ENCODE results near the gene JTB. TPM values are rescaled to one million over a fixed set of nuclear protein-coding genes. Genes with fewer than 3 reads are reported as not detected.
A peak's percentile ranks its signal among the peaks of the same experiment; 100 is the strongest.
"Not testable (repeated sequence)": the region's sequence is repeated elsewhere in the genome, so short reads cannot be mapped to it uniquely, and the experiment has no call there.

JTB gene
- total RNA-seq, result 100 to 1,000 TPM; 145 to 213 (median 182) TPM

DNA sequence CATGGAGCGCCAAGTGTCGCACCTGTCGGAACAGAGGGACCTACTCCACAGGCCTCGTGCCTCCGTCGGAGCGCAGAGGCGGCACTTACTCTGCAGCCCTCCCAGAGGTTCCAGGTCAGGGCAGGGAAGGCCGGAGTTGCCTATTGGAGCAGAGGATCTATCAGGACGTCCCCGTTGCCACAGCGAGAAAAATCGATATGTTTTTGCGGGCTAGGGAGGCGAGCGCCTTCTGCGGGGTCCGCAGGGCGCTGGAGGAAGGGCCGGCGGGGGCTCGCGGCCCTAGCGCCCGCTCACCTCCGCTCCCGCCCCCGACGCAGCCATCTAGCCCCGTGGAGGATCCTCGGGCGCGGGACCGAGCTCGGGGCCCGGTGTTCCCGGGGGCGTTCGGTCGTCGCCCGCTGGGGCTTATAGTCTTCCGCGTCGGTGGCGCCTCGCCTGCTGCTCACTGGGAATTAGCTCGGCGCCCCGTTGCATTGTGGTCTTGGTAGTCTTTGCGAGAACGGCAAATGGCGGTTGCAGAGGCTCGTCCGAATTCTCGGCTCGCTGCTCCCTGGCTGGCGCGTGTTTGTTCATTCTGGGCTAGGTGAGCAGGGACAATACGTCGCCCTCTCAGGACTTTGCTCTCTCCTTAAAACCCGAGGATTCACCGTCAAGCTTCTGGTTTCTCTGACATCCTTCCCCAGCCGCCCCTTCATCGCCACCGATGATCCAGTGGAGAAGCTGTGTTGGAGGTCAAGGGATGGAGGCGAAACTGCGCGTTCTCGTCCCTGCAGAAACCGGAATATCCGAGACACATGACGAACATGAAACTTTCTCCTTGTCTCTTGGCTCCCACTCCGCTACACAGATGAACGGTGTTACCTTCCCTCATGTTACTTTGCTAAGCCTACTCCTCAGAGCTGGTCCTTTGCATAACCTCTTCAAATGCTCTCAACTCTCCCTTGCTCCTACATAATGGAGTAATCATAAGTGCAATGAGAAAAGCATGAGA is at the start of gene JTB:
JTB (minus strand) TSS at position 425 of the 991 bp plus-strand sequence; CDS start at position 3, 422 bp downstream.
- no peaks in the 10 kb centered on the region for H3K27me3 ChIP-seq
- peak within 1 kb of the TSS; percentile 93 for H3K27ac ChIP-seq
- no peaks in the 10 kb centered on the region for H3K9me3 ChIP-seq
- TF ChIP-seq EP300 (IDR thresholded peaks at IDR 0.05) (no peak), POLR2A (IDR thresholded peaks at IDR 0.05) (peak in 1 of 2 donors; percentile 91), POLR2AphosphoS5 (IDR thresholded peaks at IDR 0.05) (peak in 2 of 3 donors; percentile 30 to 69)
- WGBS, result 0% methylated on average over 14 of the region's 75 CpGs
- peak within 1 kb of the TSS; percentile 75 for H3K4me3 ChIP-seq
- peaks cover 45% of the 10 kb centered on the region for H3K36me3 ChIP-seq
- peaks cover 21% of the 10 kb centered on the region for H3K4me1 ChIP-seq
- peak; percentile 92 to 97 for DNase-seq (ENCODE audit: low spot score in 2 of 2)

DNA sequence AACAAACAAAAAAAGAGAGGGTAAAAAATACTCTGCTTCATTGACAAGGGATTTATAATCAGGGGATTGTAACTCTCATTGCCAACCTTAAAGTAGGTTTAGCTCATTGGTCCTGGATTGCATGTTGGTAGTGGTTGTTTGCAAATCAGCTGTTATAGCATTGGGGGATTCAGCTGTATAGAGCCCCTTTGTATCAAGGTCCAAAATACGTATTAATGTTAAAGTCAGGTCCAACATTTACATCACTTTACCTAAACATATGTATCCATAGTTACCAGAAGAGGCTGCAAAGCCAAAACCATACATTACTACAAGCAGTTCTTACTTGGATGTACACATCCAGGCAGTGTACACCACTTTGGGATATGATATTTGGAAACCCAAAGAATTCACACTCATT is 42.5 kb upstream of the JTB start:
- H3K27ac ChIP-seq, result no peak overlapping the region
- no peaks in the 10 kb centered on the region for H3K4me1 ChIP-seq
- no peak for DNase-seq (ENCODE audit: low spot score in 2 of 2)
- H3K9me3 ChIP-seq, result no peaks in the 10 kb centered on the region
- WGBS, result 95% methylated on average over 1 of the region's 1 CpG
- H3K36me3 ChIP-seq, result no peaks in the 10 kb centered on the region
- H3K4me3 ChIP-seq, result no peak overlapping the region
- no peak for TF ChIP-seq EP300 (IDR thresholded peaks at IDR 0.05)
- no peak for TF ChIP-seq POLR2AphosphoS5 (IDR thresholded peaks at IDR 0.05)
- TF ChIP-seq POLR2A (IDR thresholded peaks at IDR 0.05), result no peak
- H3K27me3 ChIP-seq, result no peaks in the 10 kb centered on the region

GRCh38 chr1:154019269-154019668 is 41.8 kb upstream of the JTB start:
- no peak for TF ChIP-seq POLR2AphosphoS5 (IDR thresholded peaks at IDR 0.05)
- TF ChIP-seq EP300 (IDR thresholded peaks at IDR 0.05), result no peak
- TF ChIP-seq POLR2A (IDR thresholded peaks at IDR 0.05), result no peak
- TF ChIP-seq, protein P1, sequence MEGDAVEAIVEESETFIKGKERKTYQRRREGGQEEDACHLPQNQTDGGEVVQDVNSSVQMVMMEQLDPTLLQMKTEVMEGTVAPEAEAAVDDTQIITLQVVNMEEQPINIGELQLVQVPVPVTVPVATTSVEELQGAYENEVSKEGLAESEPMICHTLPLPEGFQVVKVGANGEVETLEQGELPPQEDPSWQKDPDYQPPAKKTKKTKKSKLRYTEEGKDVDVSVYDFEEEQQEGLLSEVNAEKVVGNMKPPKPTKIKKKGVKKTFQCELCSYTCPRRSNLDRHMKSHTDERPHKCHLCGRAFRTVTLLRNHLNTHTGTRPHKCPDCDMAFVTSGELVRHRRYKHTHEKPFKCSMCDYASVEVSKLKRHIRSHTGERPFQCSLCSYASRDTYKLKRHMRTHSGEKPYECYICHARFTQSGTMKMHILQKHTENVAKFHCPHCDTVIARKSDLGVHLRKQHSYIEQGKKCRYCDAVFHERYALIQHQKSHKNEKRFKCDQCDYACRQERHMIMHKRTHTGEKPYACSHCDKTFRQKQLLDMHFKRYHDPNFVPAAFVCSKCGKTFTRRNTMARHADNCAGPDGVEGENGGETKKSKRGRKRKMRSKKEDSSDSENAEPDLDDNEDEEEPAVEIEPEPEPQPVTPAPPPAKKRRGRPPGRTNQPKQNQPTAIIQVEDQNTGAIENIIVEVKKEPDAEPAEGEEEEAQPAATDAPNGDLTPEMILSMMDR (IDR thresholded peaks at IDR 0.05), result no peak
- H3K4me3 ChIP-seq, result no peak overlapping the region
- H3K9me3 ChIP-seq, result no peaks in the 10 kb centered on the region
- no peaks in the 10 kb centered on the region for H3K27me3 ChIP-seq
- H3K27ac ChIP-seq, result no peak overlapping the region
- no peaks in the 10 kb centered on the region for H3K36me3 ChIP-seq
- 79% methylated on average over 4 of the region's 4 CpGs for WGBS
- H3K4me1 ChIP-seq, result no peaks in the 10 kb centered on the region
- no peak for DNase-seq (ENCODE audit: low spot score in 2 of 2)

DNA sequence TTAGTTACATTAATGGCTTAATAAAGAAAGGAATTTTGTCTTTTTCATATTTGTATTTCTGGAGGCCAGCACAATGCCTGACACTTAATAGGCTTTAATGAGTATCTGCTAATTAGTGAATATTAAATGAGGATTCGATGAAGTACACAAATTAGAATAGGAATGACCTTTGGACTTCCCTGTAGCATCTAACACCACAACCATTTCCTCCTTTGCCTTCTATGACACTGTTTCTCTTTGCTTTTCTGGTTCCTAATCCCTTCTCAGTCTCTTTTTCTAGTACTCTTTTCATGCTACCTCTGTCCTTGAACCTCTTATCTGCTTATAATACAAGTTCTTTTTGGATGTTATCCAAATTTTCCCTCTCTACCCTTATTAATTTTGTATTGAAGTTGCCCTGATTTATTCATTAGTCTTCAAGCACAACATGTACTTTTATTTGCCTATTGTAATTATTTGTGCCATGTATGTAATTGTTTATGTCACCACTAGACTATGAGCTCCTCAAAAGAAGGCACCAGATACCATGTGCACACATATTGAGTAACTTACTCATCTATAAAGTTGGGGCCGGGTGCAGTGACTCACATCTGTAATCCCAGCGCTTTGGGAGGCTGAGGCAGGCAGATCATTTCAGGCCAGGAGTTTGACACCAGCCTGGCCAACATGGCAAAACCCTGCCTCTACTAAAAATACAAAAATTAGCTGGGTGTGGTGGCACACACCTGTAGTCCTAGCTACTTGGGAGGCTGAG is 36.9 kb upstream of the JTB start:
- DNase-seq (ENCODE audit: low spot score in 2 of 2), result no peak
- whole genome bisulfite sequencing, result 82% methylated on average over 3 of the region's 3 CpGs
- TF ChIP-seq, protein P1 (IDR thresholded peaks at IDR 0.05), result no peak
- TF ChIP-seq EP300 (IDR thresholded peaks at IDR 0.05) (no peak), POLR2A (IDR thresholded peaks at IDR 0.05) (no peak), POLR2AphosphoS5 (IDR thresholded peaks at IDR 0.05) (no peak)
- H3K27ac ChIP-seq, result no peak overlapping the region
- H3K27me3 ChIP-seq, result no peaks in the 10 kb centered on the region
- no peak overlapping the region for H3K4me3 ChIP-seq
- no peaks in the 10 kb centered on the region for H3K36me3 ChIP-seq
- no peaks in the 10 kb centered on the region for H3K4me1 ChIP-seq
- no peaks in the 10 kb centered on the region for H3K9me3 ChIP-seq

DNA sequence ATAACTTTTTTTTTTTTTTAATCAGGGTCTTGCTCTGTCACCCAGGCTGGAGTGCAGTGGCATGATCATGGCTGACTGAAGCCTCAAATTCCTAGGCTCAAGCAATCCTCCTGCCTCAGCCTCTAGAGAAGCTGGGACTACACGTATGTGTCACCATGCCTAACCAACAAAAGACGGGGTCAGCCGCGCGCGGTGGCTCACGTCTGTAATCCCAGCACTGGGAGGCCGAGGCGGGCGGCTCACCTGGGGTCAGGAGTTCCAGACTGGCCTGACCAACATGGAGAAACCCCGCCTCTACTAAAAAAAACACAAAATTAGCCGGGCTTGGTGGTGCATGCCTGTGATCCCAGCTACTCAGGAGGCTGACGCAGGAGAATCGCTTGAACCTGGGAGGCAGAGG is 35.1 kb upstream of the JTB start:
- not testable (repeated sequence) for H3K9me3 ChIP-seq; H3K27ac ChIP-seq; DNase-seq (ENCODE audit: low spot score in 2 of 2); H3K4me3 ChIP-seq; H3K27me3 ChIP-seq; H3K36me3 ChIP-seq; H3K4me1 ChIP-seq
- WGBS, result 95% methylated on average over 14 of the region's 14 CpGs

GRCh38 chr1:154012129-154012528 is 34.7 kb upstream of the JTB start:
- Histone ChIP-seq H3K27me3 (no peaks in the 10 kb centered on the region), H3K4me3 (no peak overlapping the region), H3K27ac (no peak overlapping the region), H3K36me3 (no peaks in the 10 kb centered on the region), H3K4me1 (no peaks in the 10 kb centered on the region), H3K9me3 (no peaks in the 10 kb centered on the region)
- WGBS, result 63% methylated on average over 1 of the region's 1 CpG
- DNase-seq (ENCODE audit: low spot score in 2 of 2), result no peak
- TF ChIP-seq EP300 (IDR thresholded peaks at IDR 0.05) (no peak), POLR2A (IDR thresholded peaks at IDR 0.05) (no peak), POLR2AphosphoS5 (IDR thresholded peaks at IDR 0.05) (no peak)
- TF ChIP-seq, protein P1 (IDR thresholded peaks at IDR 0.05), result no peak
